B cell (primary cell): ENCODE results near the gene FBLN2. TPM values are rescaled to one million over a fixed set of nuclear protein-coding genes. Genes with fewer than 3 reads are reported as not detected.

Source experiments
- ATAC-seq: fragments of 200-7000 bp; cut with Tn5 transposase; one replicate; pipeline ENCODE4 v1.10.0; 2021; ENCODE audit warnings: low read depth, mild to moderate bottlenecking, moderate number of reproducible peaks, moderate library complexity
- CTCF ChIA-PET: fragments of 350-600 bp; sonication (Branson Sonifier 250); formaldehyde crosslinking; loops from one replicate; lab custom pipeline; 2021; ENCODE audit warnings: antibody characterized with exemption, inconsistent platforms; lab: Charles Lee
- POLR2A ChIA-PET: fragments of 350-600 bp; sonication (Branson Sonifier 250); formaldehyde crosslinking; loops from one replicate; lab custom pipeline; 2021; ENCODE audit warnings: antibody characterized with exemption; lab: Charles Lee
- DNase-seq: peaks from one replicate; pipeline ENCODE4 v3.0.0; 2013
- H2AFZ ChIP-seq: 2 replicates; pipeline ENCODE4 v1.6.1; 2012; ENCODE audit warnings: mild to moderate bottlenecking, low read depth, low read length; ENCODE audit not compliant: insufficient read depth, poor library complexity, severe bottlenecking
- H3K27ac ChIP-seq, 2 donors: 1 replicate in 1 of 2; 2 replicates in 1 of 2; pipeline ENCODE4 v1.5.1; 2012 to 2013; ENCODE audit warnings: low read length in 2 of 2, mild to moderate bottlenecking in 2 of 2, moderate library complexity in 1 of 2
- H3K27me3 ChIP-seq, 4 experiments: fragments of 200-600 bp in 1 of 4; sonication (generic) in 1 of 4; replicated peaks in 1 of 4; 1 replicate in 2 of 4; 2 replicates in 2 of 4; pipeline versions ENCODE4 v1.6.1 to v1.7.0; 2013 to 2016; ENCODE audit warnings: low read length in 3 of 4, mild to moderate bottlenecking in 2 of 4, mixed read lengths in 1 of 4, moderate library complexity in 1 of 4; ENCODE audit not compliant: insufficient read depth in 4 of 4, control insufficient read depth in 3 of 4; ENCODE audit errors: control extremely low read depth in 1 of 4
- H3K36me3 ChIP-seq, 2 experiments: replicated peaks in 1 of 2; 1 replicate in 1 of 2; 2 replicates in 1 of 2; pipeline versions ENCODE4 v1.6.1 to v1.7.1; 2013; ENCODE audit warnings: low read length in 1 of 2; ENCODE audit not compliant: insufficient read depth in 2 of 2, control insufficient read depth in 1 of 2; ENCODE audit errors: control extremely low read depth in 1 of 2, extremely low read depth in 1 of 2
- H3K4me1 ChIP-seq, 2 donors: fragments of 200-600 bp in 1 of 2; sonication (generic) in 1 of 2; 1 replicate in 1 of 2; 2 replicates in 1 of 2; pipeline versions ENCODE4 v1.5.1 to v1.6.1; 2013 to 2017; ENCODE audit warnings: low read length in 2 of 2; ENCODE audit not compliant: control insufficient read depth in 2 of 2, insufficient read depth in 2 of 2
- H3K4me2 ChIP-seq: replicated peaks from 2 replicates; pipeline ENCODE3; 2012; ENCODE audit warnings: mild to moderate bottlenecking, low read depth, low read length; ENCODE audit not compliant: poor library complexity, severe bottlenecking
- H3K4me3 ChIP-seq, 5 experiments: fragments of 200-600 bp in 1 of 5; sonication (generic) in 1 of 5; 1 replicate in 3 of 5; 2 replicates in 2 of 5; pipeline versions ENCODE4 v1.5.1 to v1.7.0; 2011 to 2016; ENCODE audit warnings: low read length in 4 of 5, mild to moderate bottlenecking in 4 of 5, low read depth in 2 of 5, control low read depth in 1 of 5, moderate library complexity in 1 of 5; ENCODE audit not compliant: insufficient read depth in 1 of 5; ENCODE audit errors: control extremely low read depth in 1 of 5, extremely low read depth in 1 of 5
- H3K79me2 ChIP-seq: fragments of 200-600 bp; sonication (generic); one replicate; pipeline ENCODE4 v1.6.0; 2016; ENCODE audit warnings: low read length; ENCODE audit not compliant: control insufficient read depth, insufficient read depth
- H3K9ac ChIP-seq: fragments of 200-600 bp; sonication (generic); 2 replicates; pipeline ENCODE4 v1.6.1; 2017; ENCODE audit warnings: mild to moderate bottlenecking, low read length, moderate library complexity
- H3K9me3 ChIP-seq, 3 donors: one replicate each; pipeline versions ENCODE4 v1.6.1 to v1.7.1; 2013; ENCODE audit warnings: low read length in 2 of 3; ENCODE audit not compliant: control insufficient read depth in 2 of 3, insufficient read depth in 1 of 3; ENCODE audit errors: control extremely low read depth in 1 of 3
- H4K20me1 ChIP-seq: 2 replicates; pipeline ENCODE4 v1.6.0; 2012; ENCODE audit warnings: mild to moderate bottlenecking, low read length; ENCODE audit not compliant: insufficient read depth, control insufficient read depth, poor library complexity, severe bottlenecking
- H3K27ac Mint-ChIP-seq: one replicate; pipeline ENCODE4 v1.8.0; 2021; ENCODE audit warnings: mixed read lengths
- H3K27me3 Mint-ChIP-seq: one replicate; pipeline ENCODE4 v1.8.0; 2021; ENCODE audit warnings: mixed read lengths
- H3K4me1 Mint-ChIP-seq: one replicate; pipeline ENCODE4 v1.8.0; 2021; ENCODE audit warnings: mixed read lengths
- H3K4me3 Mint-ChIP-seq: one replicate; pipeline ENCODE4 v1.8.0; 2021; ENCODE audit warnings: mixed read lengths
- H3K9me3 Mint-ChIP-seq: one replicate; pipeline ENCODE4 v1.8.0; 2022; ENCODE audit warnings: mixed read lengths; ENCODE audit not compliant: insufficient read depth
- EZH2 ChIP-seq: IDR thresholded peaks from 2 replicates; pipeline ENCODE4 v1.6.1; 2012; ENCODE audit warnings: borderline replicate concordance, low read depth, mild to moderate bottlenecking, moderate library complexity, low read length; ENCODE audit not compliant: insufficient read depth, poor library complexity, severe bottlenecking
- WGBS: methylation state at CpG from one replicate; pipeline ENCODE4 v1.1.5; 2013; ENCODE audit warnings: missing lambda C conversion rate; ENCODE audit not compliant: insufficient coverage; 5-methylcytosine and 5-hydroxymethylcytosine counted together
- intact Hi-C: fragments of 100-400 bp; cut with micrococcal nuclease; formaldehyde crosslinking; loops from one replicate; pipeline ENCODE4 v1.10.0; 2022
- polyA plus RNA-seq: library from polyadenylated mRNA; depleted of rRNA; stranded (reverse); fragments of >200 nt; gene quantifications from 2 replicates; pipeline ENCODE4 v1.2.3, GENCODE V29; 2012
- total RNA-seq, 2 donors: library from RNA; stranded (reverse); fragments of 120-200 nt in 1 of 2; gene quantifications; 1 replicate in 1 of 2; 2 replicates in 1 of 2; pipeline versions ENCODE4 v1.2.3 to v1.2.4, GENCODE V29; 2013 to 2022
- TF ChIP-seq, protein P1 (sequence below): fragments of 200-600 bp; IDR thresholded peaks from one replicate; pipeline ENCODE4 v1.8.0; 2022; ENCODE audit warnings: antibody characterized with exemption, mild to moderate bottlenecking

The FBLN2 gene
- total and polyA plus RNA-seq, 2 donors (not counting 1 experiment from before 2014, with no cell fraction given): 3.6 to 8.2 TPM

DNA sequence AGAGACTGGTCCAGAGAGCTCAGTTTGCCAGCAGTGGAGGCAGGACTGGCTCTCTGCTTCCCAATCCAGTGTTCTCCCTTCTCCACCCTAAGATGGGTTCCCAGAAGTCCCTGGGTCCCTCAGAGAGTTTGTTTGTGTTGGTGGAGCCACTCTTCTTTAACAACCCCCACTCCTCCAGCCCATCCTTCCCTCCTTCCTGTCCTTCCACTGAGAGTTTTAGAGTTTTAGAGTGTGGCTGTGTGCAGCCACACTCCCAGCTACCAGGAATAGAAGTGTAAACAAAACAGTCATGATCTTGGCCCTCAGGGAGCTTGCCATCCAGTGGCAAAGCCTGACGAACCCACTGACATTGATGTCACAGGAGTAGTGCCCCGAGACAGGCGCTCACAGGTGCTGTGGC, 12.5 kb upstream of the FBLN2 start:
- Mint-ChIP-seq H3K9me3 (peaks cover 2% of the 10 kb centered on the region), H3K4me1 (no peaks in the 10 kb centered on the region), H3K27ac (no peak overlapping the region), H3K27me3 (peaks cover 30% of the 10 kb centered on the region), H3K4me3 (no peak overlapping the region)
- WGBS: 67% methylated on average over 3 of the region's 3 CpGs
- intact Hi-C loops: no loop called here
- no peak for TF ChIP-seq EZH2
- TF ChIP-seq, protein P1, sequence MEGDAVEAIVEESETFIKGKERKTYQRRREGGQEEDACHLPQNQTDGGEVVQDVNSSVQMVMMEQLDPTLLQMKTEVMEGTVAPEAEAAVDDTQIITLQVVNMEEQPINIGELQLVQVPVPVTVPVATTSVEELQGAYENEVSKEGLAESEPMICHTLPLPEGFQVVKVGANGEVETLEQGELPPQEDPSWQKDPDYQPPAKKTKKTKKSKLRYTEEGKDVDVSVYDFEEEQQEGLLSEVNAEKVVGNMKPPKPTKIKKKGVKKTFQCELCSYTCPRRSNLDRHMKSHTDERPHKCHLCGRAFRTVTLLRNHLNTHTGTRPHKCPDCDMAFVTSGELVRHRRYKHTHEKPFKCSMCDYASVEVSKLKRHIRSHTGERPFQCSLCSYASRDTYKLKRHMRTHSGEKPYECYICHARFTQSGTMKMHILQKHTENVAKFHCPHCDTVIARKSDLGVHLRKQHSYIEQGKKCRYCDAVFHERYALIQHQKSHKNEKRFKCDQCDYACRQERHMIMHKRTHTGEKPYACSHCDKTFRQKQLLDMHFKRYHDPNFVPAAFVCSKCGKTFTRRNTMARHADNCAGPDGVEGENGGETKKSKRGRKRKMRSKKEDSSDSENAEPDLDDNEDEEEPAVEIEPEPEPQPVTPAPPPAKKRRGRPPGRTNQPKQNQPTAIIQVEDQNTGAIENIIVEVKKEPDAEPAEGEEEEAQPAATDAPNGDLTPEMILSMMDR: no peak
- Histone ChIP-seq H3K9me3 (peaks cover 0 to 27% (median 2%) of the 10 kb centered on the region in 3 donors), H3K9ac (no peak overlapping the region), H3K27me3 (peaks cover 0 to 22% (median 0%) of the 10 kb centered on the region in 4 experiments), H3K36me3 (no peaks in the 10 kb centered on the region), H3K4me2 (no peak overlapping the region), H2AFZ (no peak overlapping the region), H3K4me3 (no peak overlapping the region), H3K27ac (no peak overlapping the region), H4K20me1 (no peaks in the 10 kb centered on the region), H3K79me2 (no peaks in the 10 kb centered on the region), H3K4me1 (peaks cover 0 to 3% of the 10 kb centered on the region in 2 donors)
- POLR2A ChIA-PET: no interaction called here
- CTCF ChIA-PET: no interaction called here
- ATAC-seq (no peak), DNase-seq (no peak)

- DNase-seq: no peak
- H3K9ac ChIP-seq: no peak overlapping the region
- intact Hi-C loops: no loop called here
- peaks cover 0 to 22% (median 0%) of the 10 kb centered on the region in 4 experiments for H3K27me3 ChIP-seq
- ChIA-PET POLR2A (no interaction called here), CTCF (no interaction called here)
- no peak for TF ChIP-seq EZH2
- TF ChIP-seq, protein P1: no peak
- H3K9me3 ChIP-seq: peaks cover 0 to 30% (median 3%) of the 10 kb centered on the region in 3 donors
- WGBS: 0% methylated on average over 8 of the region's 8 CpGs
- no peak overlapping the region for H3K27ac Mint-ChIP-seq
- H3K36me3 ChIP-seq: no peaks in the 10 kb centered on the region
- peaks cover 30% of the 10 kb centered on the region for H3K27me3 Mint-ChIP-seq
- no peak for ATAC-seq
- no peak overlapping the region for H3K4me3 Mint-ChIP-seq
- H3K4me1 ChIP-seq: peaks cover 0 to 3% of the 10 kb centered on the region in 2 donors
- H3K4me1 Mint-ChIP-seq: no peaks in the 10 kb centered on the region
- H2AFZ ChIP-seq: no peak overlapping the region
- H3K9me3 Mint-ChIP-seq: peaks cover 2% of the 10 kb centered on the region
- H4K20me1 ChIP-seq: no peaks in the 10 kb centered on the region
- H3K79me2 ChIP-seq: no peaks in the 10 kb centered on the region
- no peak overlapping the region for H3K27ac ChIP-seq
- H3K4me3 ChIP-seq: no peak overlapping the region
- H3K4me2 ChIP-seq: no peak overlapping the region
Observed at GRCh38 chr3:13536832-13537231, 12.1 kb upstream of the FBLN2 start.
